Amygdala (tissue), 56 donors: ENCODE data around the gene NKAIN2.
"Not testable (repeated sequence)": the region's sequence is repeated elsewhere in the genome, so short reads cannot be mapped to it uniquely, and the experiment has no call there.

ENCODE experiments used
- DNase-seq, 56 donors: peaks; one replicate each; lab custom pipeline; 2025; lab: John Stamatoyannopoulos, UW

The NKAIN2 gene

GRCh38 chr6:124640432-124640831 lies 836.8 kb downstream of the NKAIN2 start:
- DNase-seq = no peak

GRCh38 chr6:124655866-124656265 lies 852.2 kb downstream of the NKAIN2 start:
- DNase-seq = no peak

- no peak for DNase-seq
These were observed 854.4 kb downstream of the NKAIN2 start for GRCh38 chr6:124658053-124658452.

- no peak for DNase-seq
These were observed 855.8 kb downstream of the NKAIN2 start for GRCh38 chr6:124659427-124659826.

- DNase-seq = no peak
These were observed 856.5 kb downstream of the NKAIN2 start for GRCh38 chr6:124660185-124660584.

GRCh38 chr6:124661097-124661661 lies 857.5 kb downstream of the NKAIN2 start:
- no peak for DNase-seq

GRCh38 chr6:124668028-124668427 lies 864.4 kb downstream of the NKAIN2 start:
- no peak for DNase-seq

- DNase-seq = no peak
These were observed 866.2 kb downstream of the NKAIN2 start for GRCh38 chr6:124669713-124670480.

GRCh38 chr6:124670801-124671200 lies 867.1 kb downstream of the NKAIN2 start:
- DNase-seq = no peak

GRCh38 chr6:124671324-124671723 lies 867.7 kb downstream of the NKAIN2 start:
- no peak for DNase-seq

GRCh38 chr6:124674042-124674441 lies 870.4 kb downstream of the NKAIN2 start:
- DNase-seq = no peak

- DNase-seq = no peak
These were observed 872.4 kb downstream of the NKAIN2 start for GRCh38 chr6:124676033-124676432.

- DNase-seq = no peak
These were observed 874.2 kb downstream of the NKAIN2 start for GRCh38 chr6:124677874-124678273.

- no peak for DNase-seq
These were observed 875.7 kb downstream of the NKAIN2 start for GRCh38 chr6:124679387-124679786.

- DNase-seq = peak in 3 of 56 donors; percentile 1 to 6 (median 6)
These were observed 879.1 kb downstream of the NKAIN2 start for GRCh38 chr6:124682751-124683150.

GRCh38 chr6:124683507-124683906 lies 879.8 kb downstream of the NKAIN2 start:
- no peak for DNase-seq

GRCh38 chr6:124684621-124685020 lies 881.0 kb downstream of the NKAIN2 start:
- no peak for DNase-seq

GRCh38 chr6:124688369-124688768 lies 884.7 kb downstream of the NKAIN2 start:
- DNase-seq = no peak

- no peak for DNase-seq
These were observed 890.6 kb downstream of the NKAIN2 start for GRCh38 chr6:124694139-124694705.

GRCh38 chr6:124699038-124699437 lies 895.4 kb downstream of the NKAIN2 start:
- DNase-seq = no peak

GRCh38 chr6:124703541-124703940 lies 899.9 kb downstream of the NKAIN2 start:
- DNase-seq = no peak

GRCh38 chr6:124712532-124712931 lies 908.9 kb downstream of the NKAIN2 start:
- DNase-seq = not testable (repeated sequence)
